NCI-H1092 treated with DMSO at 0.1 percent for 48 hours (cell line): ENCODE measurements around the gene CEBPG.
A peak's percentile ranks its signal among the peaks of the same experiment; 100 is the strongest.

Experiments used
- DNase-seq: peaks from one replicate; lab custom pipeline; 2025; lab: John Stamatoyannopoulos, UW

Gene CEBPG

GRCh38 chr19:33422369-33423180 is 49.1 kb downstream of the CEBPG start:
- DNase-seq = no peak

DNA sequence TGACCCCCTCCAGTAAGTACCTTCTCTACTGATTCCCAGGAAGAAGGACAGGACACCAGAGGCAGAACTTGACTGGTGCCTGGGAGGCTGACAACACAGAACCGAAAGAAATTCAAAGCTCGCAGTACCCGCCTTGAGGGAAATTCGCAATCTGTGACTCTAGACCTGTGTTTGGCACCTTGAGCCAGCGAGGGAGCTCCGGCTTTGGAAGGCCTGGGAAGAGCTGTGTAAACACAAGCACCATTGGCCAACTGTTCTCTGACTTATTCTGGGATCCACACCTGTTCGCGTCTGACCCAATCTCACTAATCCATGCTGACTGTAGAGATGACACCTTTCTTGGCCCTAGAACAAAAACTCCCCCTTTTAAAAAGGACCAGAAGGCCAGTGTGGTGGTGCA is 50.7 kb downstream of the CEBPG start:
- DNase-seq = no peak

- DNase-seq = no peak
These were observed 53.3 kb downstream of the CEBPG start for GRCh38 chr19:33426621-33427361.

GRCh38 chr19:33427801-33428626 is 54.5 kb downstream of the CEBPG start:
- DNase-seq = no peak

DNA sequence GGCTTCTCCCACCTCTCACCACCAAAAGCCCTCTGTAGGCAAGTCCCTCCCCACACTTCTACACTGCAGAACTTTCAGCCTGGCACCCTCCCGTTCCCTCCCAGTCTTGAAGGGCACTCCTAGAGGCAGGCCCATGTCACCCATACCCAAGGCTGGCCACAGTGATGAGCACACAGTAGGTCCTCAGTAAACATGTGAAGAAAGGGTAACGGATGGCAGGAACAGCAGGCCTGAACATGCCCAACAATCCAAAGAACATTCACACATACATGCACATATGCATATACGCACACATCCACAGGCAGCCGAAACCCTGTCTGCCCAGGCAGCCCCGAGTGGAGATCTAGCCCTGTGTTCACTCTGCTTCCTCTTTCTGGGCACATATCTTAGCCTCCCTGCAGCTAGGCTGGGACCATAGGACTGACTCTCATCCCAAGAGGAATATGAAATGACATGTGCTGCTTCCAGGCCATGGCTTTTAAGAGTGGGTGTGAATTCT is 55.2 kb downstream of the CEBPG start:
- no peak for DNase-seq

- no peak for DNase-seq
These were observed 56.6 kb downstream of the CEBPG start for GRCh38 chr19:33429891-33430673.

- DNase-seq = peak; percentile 44
These were observed 57.3 kb downstream of the CEBPG start for GRCh38 chr19:33430674-33431277.

DNA sequence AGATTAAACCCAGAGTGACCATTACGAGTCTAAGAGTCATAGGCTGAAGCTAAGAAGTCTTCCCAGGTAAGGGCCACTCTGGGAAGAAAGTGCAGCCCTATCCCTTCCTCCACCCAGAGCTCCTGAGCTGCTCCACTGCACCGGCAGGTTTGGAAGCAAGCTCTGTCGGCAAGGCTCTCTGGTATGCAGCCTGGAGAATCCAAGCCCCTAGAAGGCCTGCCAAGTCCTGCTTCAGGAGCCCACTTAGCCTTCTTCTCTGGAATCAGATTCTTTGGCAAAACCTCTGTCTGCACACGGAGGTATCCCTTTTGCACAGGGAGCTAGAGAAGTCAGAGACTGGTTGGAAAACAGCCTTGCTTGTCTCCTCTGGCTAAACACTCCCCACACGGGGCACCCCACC is 58.5 kb downstream of the CEBPG start:
- DNase-seq = no peak
